GM10248 (cell line): ENCODE data around the gene NIN.

Source experiments
- CTCF ChIA-PET: fragments of 300-600 bp; sonication (Branson Sonifier 250); formaldehyde crosslinking; extraction: SDS; loops from one replicate; lab custom pipeline; 2021; ENCODE audit warnings: antibody characterized with exemption; lab: Yijun Ruan, JAX
- POLR2A ChIA-PET: fragments of 350-650 bp; sonication (Branson Sonifier 250); formaldehyde crosslinking; extraction: SDS; loops from one replicate; lab custom pipeline; 2020; ENCODE audit warnings: antibody characterized with exemption; lab: Yijun Ruan, JAX
- DNase-seq: peaks from one replicate; pipeline ENCODE4 v3.0.0; 2012; ENCODE audit errors: extremely low spot score
- TF ChIP-seq, protein P1 (sequence below): IDR thresholded peaks from 2 replicates; pipeline ENCODE4 v1.5.1; 2012; ENCODE audit warnings: mild to moderate bottlenecking, low read depth; ENCODE audit errors: extremely low read depth, missing control alignments, control extremely low read depth

Gene NIN

DNA sequence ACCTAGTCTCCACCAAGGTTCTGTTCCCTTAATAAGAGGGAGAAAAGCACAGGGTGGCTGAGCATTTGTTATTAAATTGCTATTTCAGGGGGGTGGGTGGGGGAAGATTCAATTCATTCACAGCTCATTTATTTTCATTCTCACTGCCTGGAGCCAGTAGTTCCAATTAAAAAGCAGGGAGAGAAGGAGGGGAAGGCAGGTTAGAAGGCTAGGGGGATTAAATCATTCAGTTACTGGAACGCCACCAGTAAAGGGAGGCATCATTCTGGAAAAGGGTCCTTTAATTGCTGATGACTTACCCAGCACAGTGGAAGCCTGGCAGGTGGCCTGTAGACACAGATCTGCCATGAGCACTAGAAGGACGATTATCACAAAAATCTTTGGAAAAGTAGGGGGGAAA lies 47.4 kb downstream of the NIN start:
- ChIA-PET POLR2A (no interaction called here), CTCF (interaction anchor here (0.9 to 14.0 kb wide), 3 partner anchors 11 to 77 kb away, joined by 3 to 112 read pairs (median 6); no protein-coding TSS in a partner anchor)
- TF ChIP-seq, protein P1, sequence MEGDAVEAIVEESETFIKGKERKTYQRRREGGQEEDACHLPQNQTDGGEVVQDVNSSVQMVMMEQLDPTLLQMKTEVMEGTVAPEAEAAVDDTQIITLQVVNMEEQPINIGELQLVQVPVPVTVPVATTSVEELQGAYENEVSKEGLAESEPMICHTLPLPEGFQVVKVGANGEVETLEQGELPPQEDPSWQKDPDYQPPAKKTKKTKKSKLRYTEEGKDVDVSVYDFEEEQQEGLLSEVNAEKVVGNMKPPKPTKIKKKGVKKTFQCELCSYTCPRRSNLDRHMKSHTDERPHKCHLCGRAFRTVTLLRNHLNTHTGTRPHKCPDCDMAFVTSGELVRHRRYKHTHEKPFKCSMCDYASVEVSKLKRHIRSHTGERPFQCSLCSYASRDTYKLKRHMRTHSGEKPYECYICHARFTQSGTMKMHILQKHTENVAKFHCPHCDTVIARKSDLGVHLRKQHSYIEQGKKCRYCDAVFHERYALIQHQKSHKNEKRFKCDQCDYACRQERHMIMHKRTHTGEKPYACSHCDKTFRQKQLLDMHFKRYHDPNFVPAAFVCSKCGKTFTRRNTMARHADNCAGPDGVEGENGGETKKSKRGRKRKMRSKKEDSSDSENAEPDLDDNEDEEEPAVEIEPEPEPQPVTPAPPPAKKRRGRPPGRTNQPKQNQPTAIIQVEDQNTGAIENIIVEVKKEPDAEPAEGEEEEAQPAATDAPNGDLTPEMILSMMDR, result no peak
- DNase-seq, result no peak

DNA sequence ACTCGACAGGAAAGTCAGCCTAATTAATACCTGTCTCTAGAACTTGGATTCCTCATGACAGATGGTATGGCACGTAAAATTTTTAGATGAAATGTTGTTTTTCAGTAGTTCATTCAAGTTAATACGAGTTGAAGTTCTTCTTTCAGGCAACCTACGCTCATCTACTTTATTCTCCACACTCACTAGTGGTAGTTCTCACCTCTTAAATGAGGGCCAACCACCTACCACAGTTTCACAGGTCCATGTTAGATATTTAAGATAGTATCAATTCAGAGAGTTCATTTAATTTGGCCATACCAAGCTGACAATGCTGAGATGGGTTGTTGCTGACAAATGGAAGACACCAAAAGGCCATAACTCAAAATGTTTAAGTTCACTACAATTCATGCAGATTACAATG lies 50.6 kb downstream of the NIN start:
- DNase-seq, result no peak
- TF ChIP-seq, protein P1, result no peak
- ChIA-PET POLR2A (no interaction called here), CTCF (interaction anchor here (0.8 to 9.6 kb wide), 3 partner anchors 9 to 1000 kb away, joined by 3 to 217 read pairs (median 3); no protein-coding TSS in a partner anchor)

DNA sequence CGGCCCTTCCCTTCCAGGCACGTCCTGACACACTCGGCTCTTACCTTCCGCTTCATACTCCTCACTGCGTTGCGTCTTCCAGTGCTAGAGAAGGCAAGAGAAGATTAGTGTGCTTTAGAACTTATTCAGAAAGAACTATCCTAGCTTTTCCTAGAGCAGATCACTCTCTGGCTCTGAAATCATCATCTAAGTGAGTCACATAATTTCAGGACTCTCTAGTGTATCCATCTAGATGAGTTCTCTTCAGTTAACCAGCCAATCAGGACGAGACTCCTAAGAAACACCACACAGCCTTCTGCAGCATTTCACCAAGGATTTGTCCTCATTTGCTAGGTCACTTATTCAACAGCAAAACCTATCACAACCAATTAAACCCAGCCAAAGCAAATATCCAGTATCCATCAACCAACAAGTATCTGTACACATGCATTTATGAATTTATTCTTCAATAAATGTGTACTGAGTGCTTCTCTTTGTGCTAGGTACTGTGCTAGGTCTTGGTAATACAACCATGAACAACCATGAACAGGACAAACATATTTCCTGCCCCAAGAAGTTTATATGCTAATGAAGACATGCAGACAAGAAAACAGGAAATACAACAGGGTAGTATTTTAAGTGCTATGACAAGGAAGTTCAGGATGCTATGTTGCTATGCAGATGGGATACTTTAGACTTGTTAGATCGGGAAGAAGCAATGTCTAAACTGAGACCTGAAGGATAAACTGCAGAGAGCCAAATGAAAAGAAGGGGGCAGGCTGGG lies 52.1 kb downstream of the NIN start:
- no peak for DNase-seq
- TF ChIP-seq, protein P1, result no peak
- ChIA-PET CTCF (interaction anchor here (0.6 to 9.6 kb wide), 36 partner anchors 9 to 460 kb away, joined by 3 to 217 read pairs (median 9); no protein-coding TSS in a partner anchor), POLR2A (interaction anchor here (0.8 kb wide), 1 partner anchor 106 kb away, joined by 3 read pairs; no protein-coding TSS in a partner anchor)

DNA sequence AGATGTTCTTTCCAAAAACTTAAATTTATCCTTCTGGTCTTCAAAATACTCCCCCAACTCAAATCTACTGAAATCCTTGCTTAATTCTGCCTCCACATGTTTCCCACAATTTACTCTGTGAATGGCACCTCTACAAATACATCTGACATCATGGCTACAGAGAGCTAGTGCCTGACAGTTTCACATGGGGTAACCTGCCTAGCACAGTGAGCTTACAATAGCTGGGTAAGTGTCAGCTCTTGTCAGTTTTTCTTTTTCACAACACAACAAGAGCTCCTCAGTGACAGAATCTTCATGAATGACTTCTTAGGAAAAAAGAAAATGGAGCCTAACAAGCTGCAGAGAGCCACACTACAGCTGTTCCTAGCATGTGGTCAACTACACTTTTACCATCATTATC lies 54.4 kb downstream of the NIN start:
- POLR2A ChIA-PET, result no interaction called here
- CTCF ChIA-PET, result interaction anchor here (0.9 to 9.6 kb wide), 33 partner anchors 8 to 459 kb away, joined by 3 to 217 read pairs (median 11); no protein-coding TSS in a partner anchor
- TF ChIP-seq, protein P1, result no peak
- no peak for DNase-seq

DNA sequence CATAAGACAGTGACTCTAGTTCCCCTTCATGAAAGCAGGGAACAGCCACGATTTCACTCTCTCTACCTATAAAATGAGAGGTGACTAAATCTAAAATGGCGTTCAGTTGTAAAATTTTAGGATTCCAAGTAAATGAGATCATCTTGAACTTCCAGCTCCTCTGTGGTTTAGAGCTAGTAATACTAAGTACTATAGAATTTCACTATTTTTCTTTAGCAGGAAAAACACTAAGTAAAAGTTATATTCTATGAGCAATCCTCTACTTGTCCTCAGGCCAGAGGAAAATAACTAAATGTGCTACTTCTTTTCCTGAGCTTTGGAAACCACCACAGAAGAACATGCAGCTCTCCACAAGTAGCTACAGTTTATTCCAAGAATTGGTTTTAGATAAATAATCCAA lies 55.6 kb downstream of the NIN start:
- CTCF ChIA-PET, result interaction anchor here (1.1 to 9.6 kb wide), 23 partner anchors 14 to 454 kb away, joined by 4 to 217 read pairs (median 15); no protein-coding TSS in a partner anchor
- TF ChIP-seq, protein P1, result no peak
- DNase-seq, result no peak
- POLR2A ChIA-PET, result no interaction called here

DNA sequence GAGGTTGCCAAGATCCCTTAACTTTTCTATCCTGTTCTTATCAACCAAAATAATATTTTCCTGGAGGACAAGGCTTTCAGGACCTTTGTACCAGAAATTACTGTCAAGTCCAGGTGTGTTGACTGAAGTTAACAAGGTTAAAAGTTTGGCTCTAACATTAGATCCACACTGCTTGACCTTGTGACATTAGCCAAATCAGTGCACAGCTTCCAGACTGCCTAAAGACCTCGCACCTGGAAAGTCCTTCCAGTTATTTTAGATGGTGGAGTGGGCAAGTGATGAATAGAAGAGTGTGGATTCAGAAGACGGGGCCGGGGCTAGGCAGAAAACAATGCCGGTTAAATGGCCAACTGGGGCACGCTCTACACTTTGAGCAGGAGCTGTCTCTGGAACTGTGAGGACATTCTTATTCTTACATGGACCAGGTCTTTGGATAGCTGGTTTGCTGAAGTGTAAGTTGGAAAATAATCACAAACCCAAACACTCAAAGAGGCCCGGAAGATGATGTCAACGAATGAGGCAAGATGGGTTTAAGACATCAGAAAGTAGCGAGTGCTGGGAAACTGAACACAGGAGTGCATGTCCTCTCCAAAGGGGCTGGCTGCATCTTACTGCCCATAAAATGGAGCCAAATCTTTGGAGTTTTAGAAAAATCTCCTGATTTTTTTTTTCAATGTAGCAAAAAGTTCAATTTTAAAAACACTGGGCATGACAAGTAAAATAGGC lies 56.3 kb downstream of the NIN start:
- ChIA-PET CTCF (interaction anchor here (1.0 to 9.6 kb wide), 31 partner anchors 13 to 453 kb away, joined by 3 to 217 read pairs (median 7); partner anchors contain the start of gene ATL1), POLR2A (no interaction called here)
- TF ChIP-seq, protein P1, result no peak
- no peak for DNase-seq
